ENCODE results near the gene KLRC3.
A peak's percentile ranks its signal among the peaks of the same experiment; 100 is the strongest.
"Not testable (repeated sequence)": the region's sequence is repeated elsewhere in the genome, so short reads cannot be mapped to it uniquely, and the experiment has no call there.

Gene KLRC3

GRCh38 chr12:10398168-10398567, 22.2 kb downstream of the KLRC3 start:
- DNase-seq = no peak

GRCh38 chr12:10397296-10397695, 23.1 kb downstream of the KLRC3 start:
- no peak for DNase-seq

- not testable (repeated sequence) for DNase-seq
These were observed 24.2 kb downstream of the KLRC3 start for GRCh38 chr12:10396176-10396575.

GRCh38 chr12:10395390-10395998, 24.9 kb downstream of the KLRC3 start:
- DNase-seq = no peak

- not testable (repeated sequence) for DNase-seq
These were observed 25.8 kb downstream of the KLRC3 start for GRCh38 chr12:10394531-10395152.

- no peak for DNase-seq
These were observed 27.1 kb downstream of the KLRC3 start for GRCh38 chr12:10393291-10393690.

GRCh38 chr12:10392394-10392930, 27.9 kb downstream of the KLRC3 start:
- peak; percentile 26 for DNase-seq

- not testable (repeated sequence) for DNase-seq
These were observed 29.4 kb downstream of the KLRC3 start for GRCh38 chr12:10390991-10391390.

- no peak for DNase-seq
These were observed 30.5 kb downstream of the KLRC3 start, which contains the start of gene KLRK1 for GRCh38 chr12:10389904-10390303. Gene KLRK1, minus strand, starts transcription at chr12:10390041. Its CDS starts 1,231 bp downstream, at chr12:10388810.

GRCh38 chr12:10388624-10389413, 31.6 kb downstream of the KLRC3 start:
- DNase-seq = no peak

- not testable (repeated sequence) for DNase-seq
These were observed 32.9 kb downstream of the KLRC3 start for GRCh38 chr12:10387498-10387897.

GRCh38 chr12:10386857-10387256, 33.5 kb downstream of the KLRC3 start:
- DNase-seq = no peak

GRCh38 chr12:10385166-10385613, 35.2 kb downstream of the KLRC3 start:
- DNase-seq = no peak

GRCh38 chr12:10384191-10384590, 36.2 kb downstream of the KLRC3 start:
- DNase-seq = no peak

- no peak for DNase-seq
These were observed 38.3 kb downstream of the KLRC3 start for GRCh38 chr12:10381928-10382628.

GRCh38 chr12:10378737-10379136, 41.7 kb downstream of the KLRC3 start:
- DNase-seq = not testable (repeated sequence)

GRCh38 chr12:10374624-10375018, 45.8 kb downstream of the KLRC3 start:
- no peak for DNase-seq

GRCh38 chr12:10372559-10372958, 47.8 kb downstream of the KLRC3 start:
- DNase-seq = no peak

- not testable (repeated sequence) for DNase-seq
These were observed 48.4 kb downstream of the KLRC3 start for GRCh38 chr12:10371893-10372535.

GRCh38 chr12:10369557-10370415, 50.6 kb downstream of the KLRC3 start:
- no peak for DNase-seq

Data from activated CD4-positive, alpha-beta T cell treated with anti-CD3 and anti-CD28 coated beads, Interleukin-10, Interleukin-2, amounts not matched to agents 100 ng/mL and 50 ng/mL, durations not matched to agents 16 hours and 8 hours (primary cell).